ENCODE results near the gene GADD45A. TPM values are rescaled to one million over a fixed set of nuclear protein-coding genes. Genes with fewer than 3 reads are reported as not detected.

Gene GADD45A
- polyA plus RNA-seq, 1 donor (not counting 4 experiments of a cell fraction or from before 2014, with no cell fraction given): 151 TPM

GRCh38 chr1:67676946-67677345, 8.1 kb upstream of the GADD45A start:
- DNase-seq (ENCODE audit: low read depth, low spot score) (no peak), FAIRE-seq (no peak)
- Histone ChIP-seq H3K36me3 (ENCODE audit: control insufficient read depth in 2 of 2, extremely low read depth in 1 of 2, insufficient read depth in 2 of 2, low read length in 2 of 2) (no peaks in the 10 kb centered on the region), H3K4me1 (ENCODE audit: control insufficient read depth, extremely low read depth, insufficient read depth, low read length) (peaks cover 18% of the 10 kb centered on the region), H3K9me1 (ENCODE audit: control insufficient read depth, extremely low read depth, insufficient read depth, low read length) (no peaks in the 10 kb centered on the region), H3K27me3 (ENCODE audit: control insufficient read depth, extremely low read depth, insufficient read depth, low read length) (no peaks in the 10 kb centered on the region), H3K27ac (ENCODE audit: control insufficient read depth, insufficient read depth, low read length) (no peak overlapping the region), H3K4me2 (ENCODE audit: control insufficient read depth, extremely low read depth, insufficient read depth, low read depth, low read length) (no peak overlapping the region), H3K4me3 (ENCODE audit: control insufficient read depth in 2 of 3, extremely low read depth in 1 of 3, insufficient read depth in 2 of 3, low read depth in 1 of 3, low read length in 3 of 3) (no peak overlapping the region), H3K79me2 (ENCODE audit: control insufficient read depth, insufficient read depth, low read length) (no peaks in the 10 kb centered on the region), H3K9me3 (ENCODE audit: control insufficient read depth, low read depth, low read length) (no peaks in the 10 kb centered on the region), H2AFZ (ENCODE audit: control insufficient read depth, low read length) (no peak overlapping the region), H3K9ac (ENCODE audit: control insufficient read depth, extremely low read depth, insufficient read depth, low read length) (no peak overlapping the region), H4K20me1 (ENCODE audit: control insufficient read depth, extremely low read depth, insufficient read depth, low read length) (no peaks in the 10 kb centered on the region)
- no peak for TF ChIP-seq EZH2 (IDR thresholded peaks at IDR 0.05; ENCODE audit: low read length)
- TF ChIP-seq CTCF (optimal IDR thresholded peaks at IDR 0.05 in 1 of 3, IDR thresholded peaks at IDR 0.05 in 1 of 3, conservative IDR thresholded peaks at IDR 0.05 in 1 of 3; ENCODE audit: extremely low read depth in 1 of 3, insufficient read depth in 2 of 3, low read length in 3 of 3): no peak
- dilution Hi-C loops (cut with MboI; ENCODE audit: extremely low pct_ligation_motif_present, low sequenced_read_pairs): loop anchor here (25.0 kb wide), 1 partner anchor 140 kb away; no protein-coding TSS in a partner anchor

- Histone ChIP-seq H3K4me3 (ENCODE audit: control insufficient read depth in 2 of 3, extremely low read depth in 1 of 3, insufficient read depth in 2 of 3, low read depth in 1 of 3, low read length in 3 of 3) (no peak overlapping the region), H3K36me3 (ENCODE audit: control insufficient read depth in 2 of 2, extremely low read depth in 1 of 2, insufficient read depth in 2 of 2, low read length in 2 of 2) (no peaks in the 10 kb centered on the region), H3K4me2 (ENCODE audit: control insufficient read depth, extremely low read depth, insufficient read depth, low read depth, low read length) (no peak overlapping the region), H3K4me1 (ENCODE audit: control insufficient read depth, extremely low read depth, insufficient read depth, low read length) (peaks cover 23% of the 10 kb centered on the region), H3K27me3 (ENCODE audit: control insufficient read depth, extremely low read depth, insufficient read depth, low read length) (no peaks in the 10 kb centered on the region), H3K9me3 (ENCODE audit: control insufficient read depth, low read depth, low read length) (no peaks in the 10 kb centered on the region), H3K9ac (ENCODE audit: control insufficient read depth, extremely low read depth, insufficient read depth, low read length) (no peak overlapping the region), H3K79me2 (ENCODE audit: control insufficient read depth, insufficient read depth, low read length) (no peaks in the 10 kb centered on the region), H2AFZ (ENCODE audit: control insufficient read depth, low read length) (no peak overlapping the region), H3K27ac (ENCODE audit: control insufficient read depth, insufficient read depth, low read length) (no peak overlapping the region), H4K20me1 (ENCODE audit: control insufficient read depth, extremely low read depth, insufficient read depth, low read length) (no peaks in the 10 kb centered on the region), H3K9me1 (ENCODE audit: control insufficient read depth, extremely low read depth, insufficient read depth, low read length) (no peaks in the 10 kb centered on the region)
- no peak for DNase-seq (ENCODE audit: low read depth, low spot score)
- no peak for FAIRE-seq
- no peak for TF ChIP-seq EZH2 (IDR thresholded peaks at IDR 0.05; ENCODE audit: low read length)
- no peak for TF ChIP-seq CTCF (optimal IDR thresholded peaks at IDR 0.05 in 1 of 3, IDR thresholded peaks at IDR 0.05 in 1 of 3, conservative IDR thresholded peaks at IDR 0.05 in 1 of 3; ENCODE audit: extremely low read depth in 1 of 3, insufficient read depth in 2 of 3, low read length in 3 of 3)
- dilution Hi-C loops (cut with MboI; ENCODE audit: extremely low pct_ligation_motif_present, low sequenced_read_pairs): loop anchor here (25.0 kb wide), 1 partner anchor 140 kb away; no protein-coding TSS in a partner anchor
Observed at GRCh38 chr1:67677408-67677807, 7.6 kb upstream of the GADD45A start.

Data from keratinocyte (primary cell).